GM23338 (cell line): ENCODE measurements around the gene LSP1. TPM values are rescaled to one million over a fixed set of nuclear protein-coding genes. Genes with fewer than 3 reads are reported as not detected.

Experiments
- ATAC-seq: fragments of 200-7000 bp; cut with Tn5 transposase; 3 replicates; pipeline ENCODE4 v1.9.1; 2020
- DNase-seq: peaks from one replicate; pipeline ENCODE4 v3.0.0-alpha.2; 2015; ENCODE audit warnings: low spot score
- H2AFZ ChIP-seq: fragments of 200-600 bp; sonication (generic); 2 replicates; pipeline ENCODE4 v1.8.0; 2016; ENCODE audit warnings: antibody characterized with exemption, mild to moderate bottlenecking, moderate library complexity
- H3F3A ChIP-seq: fragments of 200-600 bp; sonication (generic); replicated peaks from 2 replicates; pipeline ENCODE4 v1.8.0; 2017; ENCODE audit warnings: antibody characterized with exemption, mixed run types, low read depth
- H3K27ac ChIP-seq: fragments of 200-600 bp; sonication (generic); 2 replicates; pipeline ENCODE4 v1.6.1; 2016; ENCODE audit warnings: low read depth
- H3K27me3 ChIP-seq: fragments of 200-600 bp; sonication (generic); 2 replicates; pipeline ENCODE4 v1.8.0; 2016; ENCODE audit warnings: mild to moderate bottlenecking, mixed run types, moderate library complexity; ENCODE audit not compliant: insufficient read depth
- H3K36me3 ChIP-seq: fragments of 200-600 bp; sonication (generic); 2 replicates; pipeline ENCODE4 v1.8.0; 2016; ENCODE audit warnings: mild to moderate bottlenecking; ENCODE audit not compliant: insufficient read depth
- H3K4me1 ChIP-seq: fragments of 200-600 bp; sonication (generic); 2 replicates; pipeline ENCODE4 v1.8.0; 2016; ENCODE audit warnings: mild to moderate bottlenecking, moderate library complexity; ENCODE audit not compliant: insufficient read depth
- H3K4me2 ChIP-seq: fragments of 200-600 bp; sonication (generic); 2 replicates; pipeline ENCODE4 v1.7.1; 2017; ENCODE audit warnings: mixed run types
- H3K4me3 ChIP-seq: fragments of 200-600 bp; sonication (generic); 2 replicates; pipeline ENCODE4 v1.6.1; 2016; ENCODE audit warnings: mixed run types
- H3K79me2 ChIP-seq: fragments of 200-600 bp; sonication (generic); replicated peaks from 2 replicates; pipeline ENCODE4 v1.8.0; 2017; ENCODE audit warnings: mild to moderate bottlenecking; ENCODE audit not compliant: insufficient read depth
- H3K9me2 ChIP-seq: fragments of 200-600 bp; sonication (generic); 2 replicates; pipeline ENCODE4 v1.8.0; 2017; ENCODE audit not compliant: insufficient read depth
- H4K20me1 ChIP-seq: fragments of 200-600 bp; sonication (generic); replicated peaks from 2 replicates; pipeline ENCODE4 v1.8.0; 2017; ENCODE audit warnings: mild to moderate bottlenecking; ENCODE audit not compliant: insufficient read depth
- H3K27ac Mint-ChIP-seq: 2 replicates; pipeline ENCODE4 v1.8.0; 2020; ENCODE audit warnings: inconsistent platforms, mild to moderate bottlenecking, moderate library complexity, mixed read lengths
- H3K27me3 Mint-ChIP-seq: 3 replicates; pipeline ENCODE4 v1.8.0; 2022; ENCODE audit warnings: low read depth, mild to moderate bottlenecking, moderate library complexity, mixed read lengths, inconsistent platforms; ENCODE audit not compliant: insufficient read depth, poor library complexity
- H3K36me3 Mint-ChIP-seq: 3 replicates; pipeline ENCODE4 v1.8.0; 2021; ENCODE audit warnings: low read depth, mild to moderate bottlenecking, inconsistent platforms, moderate library complexity, mixed read lengths
- H3K4me1 Mint-ChIP-seq: 3 replicates; pipeline ENCODE4 v1.8.0; 2020; ENCODE audit warnings: mild to moderate bottlenecking, inconsistent platforms, mixed read lengths
- H3K4me3 Mint-ChIP-seq: 3 replicates; pipeline ENCODE4 v1.8.0; 2021; ENCODE audit warnings: moderate library complexity, mild to moderate bottlenecking, inconsistent platforms, mixed read lengths
- H3K9me3 Mint-ChIP-seq: 3 replicates; pipeline ENCODE4 v1.8.0; 2020; ENCODE audit warnings: moderate library complexity, mild to moderate bottlenecking, inconsistent platforms, mixed read lengths
- CREB1 ChIP-seq: fragments of 250-450 bp; sonication (Bioruptor Pico); IDR thresholded peaks from 2 replicates; pipeline ENCODE4 v1.5.0; 2020; ENCODE audit warnings: low read depth, mild to moderate bottlenecking, moderate library complexity
- EZH2 ChIP-seq: fragments of 200-600 bp; sonication (generic); IDR thresholded peaks from one replicate; pipeline ENCODE4 v1.8.0; 2017; ENCODE audit warnings: antibody characterized with exemption, mild to moderate bottlenecking, low read depth; ENCODE audit not compliant: unreplicated experiment
- EZH2phosphoT487 ChIP-seq: fragments of 200-600 bp; sonication (generic); IDR thresholded peaks from one replicate; pipeline ENCODE4 v1.8.1; 2018; ENCODE audit warnings: antibody characterized with exemption; ENCODE audit not compliant: unreplicated experiment
- JUNB ChIP-seq: IDR thresholded peaks from one replicate; pipeline ENCODE4 v1.6.1; 2016; ENCODE audit warnings: antibody characterized with exemption; ENCODE audit not compliant: unreplicated experiment
- NANOG ChIP-seq: IDR thresholded peaks from 2 replicates; pipeline ENCODE4 v1.6.1; 2016; ENCODE audit warnings: antibody characterized with exemption, borderline replicate concordance
- POLR2AphosphoS5 ChIP-seq: IDR thresholded peaks from 2 replicates; pipeline ENCODE4 v1.6.1; 2016; ENCODE audit warnings: antibody characterized with exemption, low read depth
- STAT1 ChIP-seq: IDR thresholded peaks from one replicate; pipeline ENCODE4 v1.6.1; 2016; ENCODE audit warnings: antibody characterized with exemption; ENCODE audit not compliant: unreplicated experiment
- ZNF114 ChIP-seq: fragments of 250-450 bp; sonication (Bioruptor Pico); IDR thresholded peaks from 2 replicates; pipeline ENCODE4 v1.5.0; 2020; ENCODE audit warnings: mild to moderate bottlenecking, moderate library complexity
- ZNF331 ChIP-seq: fragments of 250-450 bp; sonication (Bioruptor Pico); IDR thresholded peaks from 2 replicates; pipeline ENCODE4 v1.5.0; 2020; ENCODE audit warnings: low read depth, mild to moderate bottlenecking, moderate library complexity
- polyA plus RNA-seq: library from polyadenylated mRNA; unstranded; fragments of >200 nt; fragmentation: Nextera tagmentation; extraction: Ambion mirVana; gene quantifications from 2 replicates; pipeline ENCODE4 v1.2.1, GENCODE V29; 2016
- total RNA-seq: library from RNA; depleted of rRNA; stranded (reverse); fragments of >200 nt; shearing (Covaris generic); gene quantifications from 2 replicates; pipeline ENCODE4 v1.2.3, GENCODE V29; 2014
- TF ChIP-seq, protein P1 (sequence below), 2 experiments: fragments of 200-600 bp in 1 of 2; sonication (generic) in 1 of 2; conservative IDR thresholded peaks; 2 replicates each; pipeline versions ENCODE4 v1.5.1 to v1.6.1; 2016 to 2017; ENCODE audit warnings: antibody characterized with exemption in 2 of 2, low read depth in 2 of 2, mild to moderate bottlenecking in 2 of 2, moderate library complexity in 1 of 2
- TF ChIP-seq, protein P2 (sequence below): IDR thresholded peaks from 2 replicates; pipeline ENCODE4 v1.6.1; 2016; ENCODE audit warnings: antibody characterized with exemption
- TF ChIP-seq, protein P3 (sequence below): IDR thresholded peaks from one replicate; pipeline ENCODE4 v1.6.1; 2018; ENCODE audit warnings: antibody characterized with exemption; ENCODE audit not compliant: unreplicated experiment
- TF ChIP-seq, protein P4 (sequence below): fragments of 250-450 bp; sonication (Bioruptor Pico); IDR thresholded peaks from 2 replicates; pipeline ENCODE4 v1.5.0; 2020; ENCODE audit warnings: mild to moderate bottlenecking, moderate library complexity

The LSP1 gene
- total and polyA plus RNA-seq, 2 experiments from 2014 or later = 0.84 TPM; not detected in 1

DNA sequence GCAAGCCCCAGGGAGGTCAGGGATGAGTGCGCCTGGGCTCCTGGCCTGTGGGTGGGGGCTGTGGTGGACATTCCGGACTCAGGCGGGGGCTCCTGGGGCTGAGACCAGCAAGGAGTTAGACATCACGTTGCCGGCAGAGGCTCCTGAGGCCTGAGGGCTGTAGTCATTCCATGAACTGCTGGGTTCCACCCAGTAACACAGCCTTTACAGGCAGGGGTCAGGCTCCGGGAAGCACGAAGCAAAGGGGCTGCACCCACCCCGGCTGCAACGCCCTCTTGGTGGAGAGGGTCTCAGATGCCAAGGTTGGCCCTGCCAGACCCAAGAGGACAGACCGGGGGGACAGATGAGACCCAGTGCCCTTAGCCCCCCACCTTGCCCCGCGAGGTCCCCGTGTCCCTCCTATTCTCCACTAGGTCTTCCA, 75.6 kb downstream of the LSP1 start:
- no peak overlapping the region for H3K27ac ChIP-seq
- H3K4me1 Mint-ChIP-seq = 0 out of 3 replicates have a peak, but pooled peaks cover 5% of the 10 kb centered on the region
- ATAC-seq = no peak

More for the DNA sequence above, 75.6 kb downstream of the LSP1 start:
- no peaks in the 10 kb centered on the region for H3K79me2 ChIP-seq
- H4K20me1 ChIP-seq = no peaks in the 10 kb centered on the region
- H3K27ac Mint-ChIP-seq = no peak overlapping the region
- H3K36me3 Mint-ChIP-seq = no peaks in the 10 kb centered on the region
- H3K9me2 ChIP-seq = no peaks in the 10 kb centered on the region
- no peak overlapping the region for H3K4me2 ChIP-seq
- H3K36me3 ChIP-seq = no peaks in the 10 kb centered on the region
- H3K27me3 Mint-ChIP-seq = peaks cover 18% of the 10 kb centered on the region
- H3K4me3 Mint-ChIP-seq = no peak overlapping the region
- no peaks in the 10 kb centered on the region for H3K9me3 Mint-ChIP-seq
- no peaks in the 10 kb centered on the region for H3F3A ChIP-seq
- H3K4me3 ChIP-seq = no peak overlapping the region
- H2AFZ ChIP-seq = no peak overlapping the region
- H3K27me3 ChIP-seq = no peaks in the 10 kb centered on the region
- H3K4me1 ChIP-seq = no peaks in the 10 kb centered on the region
- no peak for DNase-seq
- TF ChIP-seq POLR2AphosphoS5 (no peak), CREB1 (CRISPR knock-in tag) (no peak), ZNF114 (CRISPR knock-in tag) (no peak), EZH2 (no peak), ZNF331 (CRISPR knock-in tag) (no peak), STAT1 (no peak), EZH2phosphoT487 (no peak), JUNB (no peak), NANOG (no peak)
- TF ChIP-seq, protein P1, sequence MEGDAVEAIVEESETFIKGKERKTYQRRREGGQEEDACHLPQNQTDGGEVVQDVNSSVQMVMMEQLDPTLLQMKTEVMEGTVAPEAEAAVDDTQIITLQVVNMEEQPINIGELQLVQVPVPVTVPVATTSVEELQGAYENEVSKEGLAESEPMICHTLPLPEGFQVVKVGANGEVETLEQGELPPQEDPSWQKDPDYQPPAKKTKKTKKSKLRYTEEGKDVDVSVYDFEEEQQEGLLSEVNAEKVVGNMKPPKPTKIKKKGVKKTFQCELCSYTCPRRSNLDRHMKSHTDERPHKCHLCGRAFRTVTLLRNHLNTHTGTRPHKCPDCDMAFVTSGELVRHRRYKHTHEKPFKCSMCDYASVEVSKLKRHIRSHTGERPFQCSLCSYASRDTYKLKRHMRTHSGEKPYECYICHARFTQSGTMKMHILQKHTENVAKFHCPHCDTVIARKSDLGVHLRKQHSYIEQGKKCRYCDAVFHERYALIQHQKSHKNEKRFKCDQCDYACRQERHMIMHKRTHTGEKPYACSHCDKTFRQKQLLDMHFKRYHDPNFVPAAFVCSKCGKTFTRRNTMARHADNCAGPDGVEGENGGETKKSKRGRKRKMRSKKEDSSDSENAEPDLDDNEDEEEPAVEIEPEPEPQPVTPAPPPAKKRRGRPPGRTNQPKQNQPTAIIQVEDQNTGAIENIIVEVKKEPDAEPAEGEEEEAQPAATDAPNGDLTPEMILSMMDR (conservative IDR thresholded peaks at IDR 0.05; ENCODE audit: low read depth in 2 of 2) = no peak
- TF ChIP-seq, protein P2, sequence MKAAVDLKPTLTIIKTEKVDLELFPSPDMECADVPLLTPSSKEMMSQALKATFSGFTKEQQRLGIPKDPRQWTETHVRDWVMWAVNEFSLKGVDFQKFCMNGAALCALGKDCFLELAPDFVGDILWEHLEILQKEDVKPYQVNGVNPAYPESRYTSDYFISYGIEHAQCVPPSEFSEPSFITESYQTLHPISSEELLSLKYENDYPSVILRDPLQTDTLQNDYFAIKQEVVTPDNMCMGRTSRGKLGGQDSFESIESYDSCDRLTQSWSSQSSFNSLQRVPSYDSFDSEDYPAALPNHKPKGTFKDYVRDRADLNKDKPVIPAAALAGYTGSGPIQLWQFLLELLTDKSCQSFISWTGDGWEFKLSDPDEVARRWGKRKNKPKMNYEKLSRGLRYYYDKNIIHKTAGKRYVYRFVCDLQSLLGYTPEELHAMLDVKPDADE = no peak
- TF ChIP-seq, protein P3, sequence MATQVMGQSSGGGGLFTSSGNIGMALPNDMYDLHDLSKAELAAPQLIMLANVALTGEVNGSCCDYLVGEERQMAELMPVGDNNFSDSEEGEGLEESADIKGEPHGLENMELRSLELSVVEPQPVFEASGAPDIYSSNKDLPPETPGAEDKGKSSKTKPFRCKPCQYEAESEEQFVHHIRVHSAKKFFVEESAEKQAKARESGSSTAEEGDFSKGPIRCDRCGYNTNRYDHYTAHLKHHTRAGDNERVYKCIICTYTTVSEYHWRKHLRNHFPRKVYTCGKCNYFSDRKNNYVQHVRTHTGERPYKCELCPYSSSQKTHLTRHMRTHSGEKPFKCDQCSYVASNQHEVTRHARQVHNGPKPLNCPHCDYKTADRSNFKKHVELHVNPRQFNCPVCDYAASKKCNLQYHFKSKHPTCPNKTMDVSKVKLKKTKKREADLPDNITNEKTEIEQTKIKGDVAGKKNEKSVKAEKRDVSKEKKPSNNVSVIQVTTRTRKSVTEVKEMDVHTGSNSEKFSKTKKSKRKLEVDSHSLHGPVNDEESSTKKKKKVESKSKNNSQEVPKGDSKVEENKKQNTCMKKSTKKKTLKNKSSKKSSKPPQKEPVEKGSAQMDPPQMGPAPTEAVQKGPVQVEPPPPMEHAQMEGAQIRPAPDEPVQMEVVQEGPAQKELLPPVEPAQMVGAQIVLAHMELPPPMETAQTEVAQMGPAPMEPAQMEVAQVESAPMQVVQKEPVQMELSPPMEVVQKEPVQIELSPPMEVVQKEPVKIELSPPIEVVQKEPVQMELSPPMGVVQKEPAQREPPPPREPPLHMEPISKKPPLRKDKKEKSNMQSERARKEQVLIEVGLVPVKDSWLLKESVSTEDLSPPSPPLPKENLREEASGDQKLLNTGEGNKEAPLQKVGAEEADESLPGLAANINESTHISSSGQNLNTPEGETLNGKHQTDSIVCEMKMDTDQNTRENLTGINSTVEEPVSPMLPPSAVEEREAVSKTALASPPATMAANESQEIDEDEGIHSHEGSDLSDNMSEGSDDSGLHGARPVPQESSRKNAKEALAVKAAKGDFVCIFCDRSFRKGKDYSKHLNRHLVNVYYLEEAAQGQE = no peak
- TF ChIP-seq, protein P4, sequence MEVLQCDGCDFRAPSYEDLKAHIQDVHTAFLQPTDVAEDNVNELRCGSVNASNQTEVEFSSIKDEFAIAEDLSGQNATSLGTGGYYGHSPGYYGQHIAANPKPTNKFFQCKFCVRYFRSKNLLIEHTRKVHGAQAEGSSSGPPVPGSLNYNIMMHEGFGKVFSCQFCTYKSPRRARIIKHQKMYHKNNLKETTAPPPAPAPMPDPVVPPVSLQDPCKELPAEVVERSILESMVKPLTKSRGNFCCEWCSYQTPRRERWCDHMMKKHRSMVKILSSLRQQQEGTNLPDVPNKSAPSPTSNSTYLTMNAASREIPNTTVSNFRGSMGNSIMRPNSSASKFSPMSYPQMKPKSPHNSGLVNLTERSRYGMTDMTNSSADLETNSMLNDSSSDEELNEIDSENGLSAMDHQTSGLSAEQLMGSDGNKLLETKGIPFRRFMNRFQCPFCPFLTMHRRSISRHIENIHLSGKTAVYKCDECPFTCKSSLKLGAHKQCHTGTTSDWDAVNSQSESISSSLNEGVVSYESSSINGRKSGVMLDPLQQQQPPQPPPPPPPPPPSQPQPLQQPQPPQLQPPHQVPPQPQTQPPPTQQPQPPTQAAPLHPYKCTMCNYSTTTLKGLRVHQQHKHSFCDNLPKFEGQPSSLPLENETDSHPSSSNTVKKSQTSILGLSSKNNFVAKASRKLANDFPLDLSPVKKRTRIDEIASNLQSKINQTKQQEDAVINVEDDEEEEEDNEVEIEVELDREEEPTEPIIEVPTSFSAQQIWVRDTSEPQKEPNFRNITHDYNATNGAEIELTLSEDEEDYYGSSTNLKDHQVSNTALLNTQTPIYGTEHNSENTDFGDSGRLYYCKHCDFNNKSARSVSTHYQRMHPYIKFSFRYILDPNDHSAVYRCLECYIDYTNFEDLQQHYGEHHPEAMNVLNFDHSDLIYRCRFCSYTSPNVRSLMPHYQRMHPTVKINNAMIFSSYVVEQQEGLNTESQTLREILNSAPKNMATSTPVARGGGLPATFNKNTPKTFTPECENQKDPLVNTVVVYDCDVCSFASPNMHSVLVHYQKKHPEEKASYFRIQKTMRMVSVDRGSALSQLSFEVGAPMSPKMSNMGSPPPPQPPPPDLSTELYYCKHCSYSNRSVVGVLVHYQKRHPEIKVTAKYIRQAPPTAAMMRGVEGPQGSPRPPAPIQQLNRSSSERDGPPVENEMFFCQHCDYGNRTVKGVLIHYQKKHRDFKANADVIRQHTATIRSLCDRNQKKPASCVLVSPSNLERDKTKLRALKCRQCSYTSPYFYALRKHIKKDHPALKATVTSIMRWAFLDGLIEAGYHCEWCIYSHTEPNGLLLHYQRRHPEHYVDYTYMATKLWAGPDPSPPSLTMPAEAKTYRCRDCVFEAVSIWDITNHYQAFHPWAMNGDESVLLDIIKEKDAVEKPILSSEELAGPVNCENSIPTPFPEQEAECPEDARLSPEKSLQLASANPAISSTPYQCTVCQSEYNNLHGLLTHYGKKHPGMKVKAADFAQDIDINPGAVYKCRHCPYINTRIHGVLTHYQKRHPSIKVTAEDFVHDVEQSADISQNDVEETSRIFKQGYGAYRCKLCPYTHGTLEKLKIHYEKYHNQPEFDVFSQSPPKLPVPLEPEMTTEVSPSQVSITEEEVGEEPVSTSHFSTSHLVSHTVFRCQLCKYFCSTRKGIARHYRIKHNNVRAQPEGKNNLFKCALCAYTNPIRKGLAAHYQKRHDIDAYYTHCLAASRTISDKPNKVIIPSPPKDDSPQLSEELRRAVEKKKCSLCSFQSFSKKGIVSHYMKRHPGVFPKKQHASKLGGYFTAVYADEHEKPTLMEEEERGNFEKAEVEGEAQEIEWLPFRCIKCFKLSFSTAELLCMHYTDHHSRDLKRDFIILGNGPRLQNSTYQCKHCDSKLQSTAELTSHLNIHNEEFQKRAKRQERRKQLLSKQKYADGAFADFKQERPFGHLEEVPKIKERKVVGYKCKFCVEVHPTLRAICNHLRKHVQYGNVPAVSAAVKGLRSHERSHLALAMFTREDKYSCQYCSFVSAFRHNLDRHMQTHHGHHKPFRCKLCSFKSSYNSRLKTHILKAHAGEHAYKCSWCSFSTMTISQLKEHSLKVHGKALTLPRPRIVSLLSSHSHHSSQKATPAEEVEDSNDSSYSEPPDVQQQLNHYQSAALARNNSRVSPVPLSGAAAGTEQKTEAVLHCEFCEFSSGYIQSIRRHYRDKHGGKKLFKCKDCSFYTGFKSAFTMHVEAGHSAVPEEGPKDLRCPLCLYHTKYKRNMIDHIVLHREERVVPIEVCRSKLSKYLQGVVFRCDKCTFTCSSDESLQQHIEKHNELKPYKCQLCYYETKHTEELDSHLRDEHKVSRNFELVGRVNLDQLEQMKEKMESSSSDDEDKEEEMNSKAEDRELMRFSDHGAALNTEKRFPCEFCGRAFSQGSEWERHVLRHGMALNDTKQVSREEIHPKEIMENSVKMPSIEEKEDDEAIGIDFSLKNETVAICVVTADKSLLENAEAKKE = no peak
